ENCODE measurements around the gene GALNT17.

The GALNT17 gene

GRCh38 chr7:71595176-71595575 is 463.2 kb downstream of the GALNT17 start:
- no peaks in the 10 kb centered on the region for H3K27me3 ChIP-seq (replicated peaks; ENCODE audit: control insufficient read depth, insufficient read depth, low read length)
- no peak for DNase-seq (ENCODE audit: extremely low read depth, insufficient read length)
- no peaks in the 10 kb centered on the region for H3K36me3 ChIP-seq (ENCODE audit: control insufficient read depth, insufficient read depth, low read length)
- H3K4me3 ChIP-seq (replicated peaks; ENCODE audit: low read depth, low read length): no peak overlapping the region
- no peak for TF ChIP-seq CTCF (IDR thresholded peaks at IDR 0.05; ENCODE audit: insufficient read depth, low read length, poor library complexity, severe bottlenecking)

- H3K36me3 ChIP-seq (ENCODE audit: control insufficient read depth, insufficient read depth, low read length): no peaks in the 10 kb centered on the region
- H3K27me3 ChIP-seq (replicated peaks; ENCODE audit: control insufficient read depth, insufficient read depth, low read length): no peaks in the 10 kb centered on the region
- no peak for DNase-seq (ENCODE audit: extremely low read depth, insufficient read length)
- no peak overlapping the region for H3K4me3 ChIP-seq (replicated peaks; ENCODE audit: low read depth, low read length)
- no peak for TF ChIP-seq CTCF (IDR thresholded peaks at IDR 0.05; ENCODE audit: insufficient read depth, low read length, poor library complexity, severe bottlenecking)
These were observed 466.6 kb downstream of the GALNT17 start for GRCh38 chr7:71598553-71598952.

DNA sequence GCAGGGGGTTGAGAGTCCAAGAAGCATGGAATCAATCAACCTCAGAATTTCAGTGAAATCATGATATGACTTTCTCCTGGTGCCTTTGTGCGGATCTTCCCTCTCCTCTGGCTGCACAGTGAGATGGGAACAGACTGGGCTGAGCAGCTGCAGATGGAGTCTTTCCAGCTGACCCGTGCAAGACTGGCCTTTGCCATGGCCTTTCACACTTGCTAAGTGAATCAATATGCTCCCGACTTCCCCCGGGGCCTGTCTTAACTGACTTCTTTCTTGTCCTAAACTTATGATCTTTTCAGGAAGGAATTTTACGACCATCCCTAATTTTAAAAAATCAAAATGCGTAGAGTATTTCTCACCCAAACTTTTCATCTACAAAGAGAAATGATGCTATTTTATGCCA is 469.9 kb downstream of the GALNT17 start:
- no peaks in the 10 kb centered on the region for H3K27me3 ChIP-seq (replicated peaks; ENCODE audit: control insufficient read depth, insufficient read depth, low read length)
- H3K36me3 ChIP-seq (ENCODE audit: control insufficient read depth, insufficient read depth, low read length): no peaks in the 10 kb centered on the region
- H3K4me3 ChIP-seq (replicated peaks; ENCODE audit: low read depth, low read length): no peak overlapping the region
- no peak for DNase-seq (ENCODE audit: extremely low read depth, insufficient read length)
- TF ChIP-seq CTCF (IDR thresholded peaks at IDR 0.05; ENCODE audit: insufficient read depth, low read length, poor library complexity, severe bottlenecking): no peak

DNA sequence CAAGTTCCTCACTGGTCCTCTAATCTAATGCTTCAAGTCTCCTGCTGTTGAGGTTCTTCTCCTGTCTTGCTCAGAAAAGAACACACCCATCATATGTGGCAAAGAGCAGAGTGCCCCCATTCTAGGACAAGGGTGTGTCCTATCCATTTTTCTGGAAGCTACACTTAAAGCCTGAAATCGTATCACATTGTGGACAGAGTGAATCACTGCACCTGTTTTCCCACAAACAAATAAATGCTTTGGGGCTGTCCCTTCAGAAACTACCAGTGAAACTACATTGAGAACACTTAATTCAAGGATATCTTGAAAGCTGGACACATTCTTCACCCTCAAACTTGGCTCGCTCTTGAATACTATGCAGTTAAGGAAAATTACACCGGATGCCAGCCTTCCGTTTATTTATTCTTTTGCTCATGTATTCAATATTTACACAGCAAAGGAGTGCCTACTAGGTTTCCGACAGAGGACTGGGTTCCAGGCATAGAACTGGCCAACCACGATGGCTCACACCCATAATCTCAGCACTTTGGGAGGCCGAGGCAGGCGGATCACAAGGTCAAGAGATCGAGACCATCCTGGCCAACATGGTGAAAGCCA is 473.0 kb downstream of the GALNT17 start:
- H3K27me3 ChIP-seq (replicated peaks; ENCODE audit: control insufficient read depth, insufficient read depth, low read length): no peaks in the 10 kb centered on the region
- no peak overlapping the region for H3K4me3 ChIP-seq (replicated peaks; ENCODE audit: low read depth, low read length)
- no peak for DNase-seq (ENCODE audit: extremely low read depth, insufficient read length)
- TF ChIP-seq CTCF (IDR thresholded peaks at IDR 0.05; ENCODE audit: insufficient read depth, low read length, poor library complexity, severe bottlenecking): no peak
- no peaks in the 10 kb centered on the region for H3K36me3 ChIP-seq (ENCODE audit: control insufficient read depth, insufficient read depth, low read length)

GRCh38 chr7:71611986-71612385 is 480.0 kb downstream of the GALNT17 start:
- Histone ChIP-seq H3K4me3 (replicated peaks; ENCODE audit: low read depth, low read length) (no peak overlapping the region), H3K36me3 (ENCODE audit: control insufficient read depth, insufficient read depth, low read length) (no peaks in the 10 kb centered on the region), H3K27me3 (replicated peaks; ENCODE audit: control insufficient read depth, insufficient read depth, low read length) (no peaks in the 10 kb centered on the region)
- DNase-seq (ENCODE audit: extremely low read depth, insufficient read length): no peak
- no peak for TF ChIP-seq CTCF (IDR thresholded peaks at IDR 0.05; ENCODE audit: insufficient read depth, low read length, poor library complexity, severe bottlenecking)

- no peak for DNase-seq (ENCODE audit: extremely low read depth, insufficient read length)
- no peak for TF ChIP-seq CTCF (IDR thresholded peaks at IDR 0.05; ENCODE audit: insufficient read depth, low read length, poor library complexity, severe bottlenecking)
- no peaks in the 10 kb centered on the region for H3K36me3 ChIP-seq (ENCODE audit: control insufficient read depth, insufficient read depth, low read length)
- H3K27me3 ChIP-seq (replicated peaks; ENCODE audit: control insufficient read depth, insufficient read depth, low read length): no peaks in the 10 kb centered on the region
- no peak overlapping the region for H3K4me3 ChIP-seq (replicated peaks; ENCODE audit: low read depth, low read length)
These were observed 481.0 kb downstream of the GALNT17 start for GRCh38 chr7:71612911-71613310.
